HG03571 (cell line): ENCODE measurements around the gene N4BP2L1.
A peak's percentile ranks its signal among the peaks of the same experiment; 100 is the strongest.

ENCODE experiments used
- ATAC-seq: cut with Tn5 transposase; IDR thresholded peaks from one replicate; pipeline ENCODE4 v1.9.1; 2021; ENCODE audit not compliant: unreplicated experiment

Gene N4BP2L1

GRCh38 chr13:32427852-32428580 lies at the start of gene N4BP2L1:
Gene N4BP2L1 (minus strand): TSS chr13:32428130. CDS start chr13:32428082, 48 bp downstream.
- ATAC-seq = peak; percentile 65

- no peak for ATAC-seq
Measured at GRCh38 chr13:32476892-32477291, 49.0 kb upstream of the N4BP2L1 start.

GRCh38 chr13:32476021-32476731 lies 48.2 kb upstream of the N4BP2L1 start:
- ATAC-seq = no peak

- ATAC-seq = no peak
Measured at GRCh38 chr13:32474999-32475792, 47.3 kb upstream of the N4BP2L1 start.

GRCh38 chr13:32473650-32474049 lies 45.7 kb upstream of the N4BP2L1 start:
- ATAC-seq = no peak

- ATAC-seq = no peak
Measured at GRCh38 chr13:32472194-32472621, 44.3 kb upstream of the N4BP2L1 start.

- ATAC-seq = no peak
Measured at GRCh38 chr13:32471187-32471922, 43.4 kb upstream of the N4BP2L1 start.

GRCh38 chr13:32468502-32469142 lies 40.7 kb upstream of the N4BP2L1 start:
- ATAC-seq = no peak

GRCh38 chr13:32456591-32456990 lies 28.7 kb upstream of the N4BP2L1 start:
- ATAC-seq = no peak

GRCh38 chr13:32455594-32455903 lies 27.6 kb upstream of the N4BP2L1 start:
- ATAC-seq = no peak

- ATAC-seq = no peak
Measured at GRCh38 chr13:32454886-32455593, 27.1 kb upstream of the N4BP2L1 start.

GRCh38 chr13:32453981-32454380 lies 26.1 kb upstream of the N4BP2L1 start:
- no peak for ATAC-seq

- no peak for ATAC-seq
Measured at GRCh38 chr13:32448972-32449371, 21.0 kb upstream of the N4BP2L1 start.

- ATAC-seq = no peak
Measured at GRCh38 chr13:32447894-32448623, 20.1 kb upstream of the N4BP2L1 start.

GRCh38 chr13:32446773-32447465 lies 19.0 kb upstream of the N4BP2L1 start:
- no peak for ATAC-seq

GRCh38 chr13:32446220-32446619 lies 18.3 kb upstream of the N4BP2L1 start:
- no peak for ATAC-seq

- ATAC-seq = no peak
Measured at GRCh38 chr13:32445461-32445860, 17.5 kb upstream of the N4BP2L1 start.

- peak; percentile 50 for ATAC-seq
Measured at GRCh38 chr13:32443111-32443510, 15.2 kb upstream of the N4BP2L1 start.

- ATAC-seq = no peak
Measured at GRCh38 chr13:32438871-32439270, 10.9 kb upstream of the N4BP2L1 start.
